RCC 7860 (cell line): Measurements from ENCODE around the gene RMDN3.

Experiments
- DNase-seq: peaks from one replicate; pipeline ENCODE4 v3.0.0-alpha.2; 2015; ENCODE audit warnings: low spot score
- FAIRE-seq: peaks from 2 replicates; lab custom pipeline; 2012; peaks lifted over from hg19 to GRCh38; lab: Jason Lieb, UNC

RMDN3 gene

DNA sequence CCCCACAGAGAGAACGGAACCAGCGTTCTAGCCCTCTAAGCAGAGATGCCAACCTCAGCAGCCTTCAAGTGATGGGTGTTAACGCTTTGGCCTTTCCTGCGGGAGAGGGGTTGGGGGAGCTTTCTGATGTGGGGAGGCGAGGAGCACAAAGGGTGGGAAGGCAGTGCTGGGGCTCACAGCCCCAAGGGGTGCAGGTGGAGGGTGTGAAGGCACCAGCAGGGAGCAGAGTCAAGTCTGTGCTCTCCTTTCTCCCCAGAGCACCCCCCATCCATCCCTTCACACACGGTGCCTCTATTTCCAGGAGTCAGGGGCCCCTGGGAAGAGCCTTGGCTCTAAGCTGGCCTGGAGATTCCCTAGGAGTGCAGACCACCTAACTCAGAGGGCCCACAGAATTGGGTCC, 18.8 kb upstream of the RMDN3 start:
- FAIRE-seq (no peak), DNase-seq (no peak)

GRCh38 chr15:40773496-40773895, 18.4 kb upstream of the RMDN3 start:
- no peak for DNase-seq
- no peak for FAIRE-seq

DNA sequence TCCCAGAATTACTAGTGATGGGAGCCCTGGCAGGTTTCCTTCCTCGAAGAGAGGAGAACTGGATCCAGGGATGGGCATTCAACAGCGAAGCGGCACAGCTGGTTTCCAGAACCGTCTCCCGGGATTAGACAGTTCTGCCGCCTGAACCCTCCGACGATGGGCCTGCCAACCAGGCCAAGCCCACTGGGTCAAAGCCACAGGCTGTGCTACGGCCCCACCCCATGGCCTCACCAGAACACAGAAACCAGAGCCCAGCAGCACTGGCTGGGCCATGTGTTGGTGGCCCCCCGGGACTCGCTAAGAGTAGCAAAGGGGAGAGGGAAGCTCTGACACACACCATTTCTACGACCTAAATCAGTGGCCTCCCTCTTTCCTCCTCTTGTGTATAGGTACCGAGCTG, 17.0 kb upstream of the RMDN3 start:
- DNase-seq (no peak), FAIRE-seq (no peak)

DNA sequence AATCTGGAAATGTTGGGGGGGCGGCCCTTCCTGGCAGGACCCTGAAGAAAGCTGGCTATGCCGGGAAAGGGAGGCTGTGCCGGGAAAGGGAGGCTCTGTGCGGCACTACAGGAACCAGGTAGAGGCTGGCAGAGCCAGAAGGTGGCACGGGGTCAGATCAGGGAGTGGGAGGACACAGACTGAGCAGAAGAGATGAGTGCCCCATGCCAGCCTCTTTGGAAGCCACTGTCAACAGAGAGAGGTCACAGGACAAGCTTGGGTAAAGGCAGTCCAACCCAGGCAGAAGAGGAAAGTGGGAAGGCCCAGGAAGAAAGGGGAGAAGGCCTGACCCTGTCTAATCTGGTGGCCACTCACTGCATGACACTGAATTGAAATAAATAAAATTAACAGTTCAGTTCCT, 16.2 kb upstream of the RMDN3 start:
- FAIRE-seq = no peak

GRCh38 chr15:40770147-40770721, 15.2 kb upstream of the RMDN3 start:
- FAIRE-seq = no peak
- no peak for DNase-seq

More for the DNA sequence above, 16.2 kb upstream of the RMDN3 start:
- DNase-seq = no peak

GRCh38 chr15:40769274-40770146, 14.5 kb upstream of the RMDN3 start, which contains the start of gene C15orf62:
TSS of gene C15orf62 (plus strand) at chr15:40769980. CDS start at chr15:40770496, 516 bp downstream.
- no peak for FAIRE-seq
- peak; percentile 69 for DNase-seq

GRCh38 chr15:40768521-40769273, 13.6 kb upstream of the RMDN3 start:
- FAIRE-seq (no peak), DNase-seq (no peak)

GRCh38 chr15:40767838-40768500, 12.9 kb upstream of the RMDN3 start:
- DNase-seq = no peak
- no peak for FAIRE-seq

- DNase-seq = peak; percentile 42
These were observed 12.1 kb upstream of the RMDN3 start for GRCh38 chr15:40766906-40767837.

DNA sequence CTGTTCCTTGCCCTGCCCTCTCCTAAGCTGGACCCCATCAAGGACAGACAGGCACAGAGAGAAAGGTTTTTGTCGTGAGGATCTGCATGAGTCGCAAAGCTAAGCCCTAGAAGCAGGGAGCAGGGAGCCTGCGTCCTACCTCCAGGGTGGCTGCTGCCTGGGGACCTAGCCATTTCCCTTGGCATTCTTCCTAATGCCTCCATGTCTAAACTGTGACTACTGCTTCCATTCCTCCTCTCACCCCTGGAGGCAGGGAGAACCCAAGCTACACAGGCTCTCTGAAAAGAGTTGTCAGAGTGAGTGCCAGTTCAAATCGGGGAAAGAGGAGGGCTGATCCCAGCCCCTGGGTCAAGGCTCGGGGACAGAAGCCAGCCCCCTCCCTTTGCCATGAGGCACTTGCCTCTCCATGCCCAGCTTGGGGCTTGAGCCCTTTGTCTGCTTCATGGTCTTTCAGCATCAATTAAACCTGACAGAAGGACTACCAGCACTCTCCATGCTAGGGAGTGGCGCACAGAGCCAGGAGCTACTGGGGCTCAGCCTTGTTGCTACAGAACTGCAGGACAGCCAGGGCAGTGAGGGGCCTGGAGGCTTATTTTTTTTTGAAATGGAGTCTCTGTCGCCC, 11.3 kb upstream of the RMDN3 start:
- DNase-seq = no peak

More at GRCh38 chr15:40766906-40767837, 12.1 kb upstream of the RMDN3 start:
- no peak for FAIRE-seq

GRCh38 chr15:40764629-40765103, 9.6 kb upstream of the RMDN3 start:
- no peak for DNase-seq
- FAIRE-seq = no peak

More for the DNA sequence above, 11.3 kb upstream of the RMDN3 start:
- no peak for FAIRE-seq

- FAIRE-seq (no peak), DNase-seq (no peak)
These were observed 9.0 kb upstream of the RMDN3 start, which contains the start of gene GCHFR for GRCh38 chr15:40763801-40764628. TSS of gene GCHFR (plus strand) at chr15:40764068. CDS start at chr15:40764181, 113 bp downstream.

- no peak for FAIRE-seq
- DNase-seq = no peak
These were observed 8.1 kb upstream of the RMDN3 start for GRCh38 chr15:40762919-40763800.

DNA sequence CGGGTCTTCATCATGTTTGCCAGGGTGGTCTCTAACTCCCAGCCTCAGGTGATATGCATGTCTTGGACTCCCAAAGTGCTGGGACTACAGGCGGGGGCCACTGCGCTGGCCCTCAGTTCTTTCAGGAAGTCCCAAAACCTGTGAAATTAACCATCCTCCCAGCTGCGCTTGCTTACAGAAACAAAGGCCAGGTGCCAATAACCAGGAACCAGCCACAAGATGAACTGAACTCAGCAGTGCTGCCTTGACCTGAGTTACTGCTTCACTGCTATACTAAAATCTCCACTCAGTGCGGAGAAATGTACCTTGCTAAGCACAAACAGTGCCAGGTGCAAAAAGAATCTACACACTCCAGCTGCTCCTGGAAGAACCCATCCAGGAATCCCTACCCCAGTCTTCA, 4.9 kb upstream of the RMDN3 start:
- FAIRE-seq (no peak), DNase-seq (no peak)

GRCh38 chr15:40756938-40757337, 1.9 kb upstream of the RMDN3 start:
- no peak for DNase-seq
- FAIRE-seq = no peak

DNA sequence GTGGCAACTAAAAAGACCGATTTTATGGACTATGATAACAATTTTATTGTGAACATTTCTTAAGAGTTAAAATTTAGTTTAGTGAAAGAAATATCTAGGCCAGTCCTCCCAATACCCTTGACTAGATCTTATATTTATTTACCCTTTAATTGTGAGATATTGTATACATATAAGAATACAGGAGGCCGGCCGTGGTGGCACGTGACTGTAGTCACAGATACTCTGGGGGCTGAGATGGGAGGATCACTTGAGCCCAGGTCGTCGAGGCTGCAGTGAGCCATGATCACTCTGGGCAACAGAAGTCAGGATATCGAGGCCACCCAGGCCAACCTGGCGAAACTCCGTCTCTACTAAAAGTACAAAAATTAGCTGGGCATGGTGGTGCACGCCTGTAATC, 756 bp upstream of the RMDN3 start:
- no peak for FAIRE-seq
- no peak for DNase-seq

DNA sequence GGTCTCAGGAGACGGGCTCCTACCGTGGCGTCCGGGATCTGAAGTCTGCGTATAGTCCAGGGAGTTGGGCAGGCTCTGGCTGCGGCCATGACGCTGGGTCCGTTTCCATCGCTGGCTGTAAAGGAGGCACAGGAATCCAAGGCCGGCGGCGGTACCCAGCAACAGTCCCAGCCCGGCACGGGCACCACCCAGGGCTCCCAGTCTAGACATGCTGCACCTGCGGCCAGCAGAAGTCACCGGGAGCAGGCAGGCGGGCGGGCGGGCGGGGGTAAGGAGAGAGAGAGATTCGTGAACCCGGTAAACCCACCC, 526 bp downstream of the RMDN3 start:
- FAIRE-seq (no peak), DNase-seq (no peak)

DNA sequence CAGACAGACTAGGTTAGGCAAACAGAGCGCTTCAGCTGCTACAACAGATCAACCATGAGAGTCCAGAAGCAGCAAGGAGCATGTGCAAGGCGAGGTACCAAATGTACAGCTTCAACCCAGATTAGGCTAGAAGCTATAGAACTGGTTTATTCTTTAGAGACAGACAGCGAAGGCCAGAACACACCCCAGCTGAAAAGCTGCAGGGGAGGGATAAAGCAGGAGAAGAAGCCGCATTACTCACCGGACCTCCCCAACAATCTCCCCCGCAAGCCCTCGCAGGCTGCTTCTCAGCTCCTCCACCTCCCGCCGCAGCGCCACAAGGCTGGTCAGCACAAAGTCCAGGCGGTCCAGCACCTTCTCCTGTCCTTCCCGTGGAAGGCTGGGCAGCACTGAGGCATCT, 3.3 kb downstream of the RMDN3 start:
- DNase-seq (no peak), FAIRE-seq (no peak)
